ENCODE results near the gene RNF135. TPM values are rescaled to one million over a fixed set of nuclear protein-coding genes. Genes with fewer than 3 reads are reported as not detected.
A peak's percentile ranks its signal among the peaks of the same experiment; 100 is the strongest.

RNF135 gene
- polyA plus RNA-seq, 1 donor (not counting 4 experiments of a cell fraction or from before 2014, with no cell fraction given) = 13.6 TPM

- peak; percentile 59 for FAIRE-seq
- H3K79me2 ChIP-seq (ENCODE audit: control insufficient read depth, insufficient read depth, low read length) = peaks cover 2% of the 10 kb centered on the region
- peaks cover 3 to 13% of the 10 kb centered on the region in 2 experiments for H3K36me3 ChIP-seq (ENCODE audit: control insufficient read depth in 2 of 2, extremely low read depth in 1 of 2, insufficient read depth in 2 of 2, low read length in 2 of 2)
- H3K4me1 ChIP-seq (ENCODE audit: control insufficient read depth, extremely low read depth, insufficient read depth, low read length) = peaks cover 8% of the 10 kb centered on the region
- peak overlapping the region; percentile 37 for H3K4me2 ChIP-seq (ENCODE audit: control insufficient read depth, extremely low read depth, insufficient read depth, low read depth, low read length)
- H3K27me3 ChIP-seq (ENCODE audit: control insufficient read depth, extremely low read depth, insufficient read depth, low read length) = no peaks in the 10 kb centered on the region
- no peak overlapping the region for H3K4me3 ChIP-seq (ENCODE audit: control insufficient read depth in 2 of 3, extremely low read depth in 1 of 3, insufficient read depth in 2 of 3, low read depth in 1 of 3, low read length in 3 of 3)
- H3K9me1 ChIP-seq (ENCODE audit: control insufficient read depth, extremely low read depth, insufficient read depth, low read length) = peaks cover 3% of the 10 kb centered on the region
- peak overlapping the region; percentile 3 for H2AFZ ChIP-seq (ENCODE audit: control insufficient read depth, low read length)
- TF ChIP-seq, protein P1, sequence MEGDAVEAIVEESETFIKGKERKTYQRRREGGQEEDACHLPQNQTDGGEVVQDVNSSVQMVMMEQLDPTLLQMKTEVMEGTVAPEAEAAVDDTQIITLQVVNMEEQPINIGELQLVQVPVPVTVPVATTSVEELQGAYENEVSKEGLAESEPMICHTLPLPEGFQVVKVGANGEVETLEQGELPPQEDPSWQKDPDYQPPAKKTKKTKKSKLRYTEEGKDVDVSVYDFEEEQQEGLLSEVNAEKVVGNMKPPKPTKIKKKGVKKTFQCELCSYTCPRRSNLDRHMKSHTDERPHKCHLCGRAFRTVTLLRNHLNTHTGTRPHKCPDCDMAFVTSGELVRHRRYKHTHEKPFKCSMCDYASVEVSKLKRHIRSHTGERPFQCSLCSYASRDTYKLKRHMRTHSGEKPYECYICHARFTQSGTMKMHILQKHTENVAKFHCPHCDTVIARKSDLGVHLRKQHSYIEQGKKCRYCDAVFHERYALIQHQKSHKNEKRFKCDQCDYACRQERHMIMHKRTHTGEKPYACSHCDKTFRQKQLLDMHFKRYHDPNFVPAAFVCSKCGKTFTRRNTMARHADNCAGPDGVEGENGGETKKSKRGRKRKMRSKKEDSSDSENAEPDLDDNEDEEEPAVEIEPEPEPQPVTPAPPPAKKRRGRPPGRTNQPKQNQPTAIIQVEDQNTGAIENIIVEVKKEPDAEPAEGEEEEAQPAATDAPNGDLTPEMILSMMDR (optimal IDR thresholded peaks at IDR 0.05 in 1 of 3, IDR thresholded peaks at IDR 0.05 in 1 of 3, conservative IDR thresholded peaks at IDR 0.05 in 1 of 3; ENCODE audit: extremely low read depth in 1 of 3, insufficient read depth in 2 of 3, low read length in 3 of 3) = peak in 1 of 3 experiments; percentile 21
- TF ChIP-seq EZH2 (IDR thresholded peaks at IDR 0.05; ENCODE audit: low read length) = no peak
- no peak overlapping the region for H3K27ac ChIP-seq (ENCODE audit: control insufficient read depth, insufficient read depth, low read length)
- no peaks in the 10 kb centered on the region for H3K9me3 ChIP-seq (ENCODE audit: control insufficient read depth, low read depth, low read length)
- H4K20me1 ChIP-seq (ENCODE audit: control insufficient read depth, extremely low read depth, insufficient read depth, low read length) = no peaks in the 10 kb centered on the region
- H3K9ac ChIP-seq (ENCODE audit: control insufficient read depth, extremely low read depth, insufficient read depth, low read length) = no peak overlapping the region
- DNase-seq (ENCODE audit: low read depth, low spot score) = no peak
- dilution Hi-C loops (cut with MboI; ENCODE audit: extremely low pct_ligation_motif_present, low sequenced_read_pairs) = no loop called here
These were observed 11.0 kb downstream of the RNF135 start for GRCh38 chr17:30981531-30982519.

DNA sequence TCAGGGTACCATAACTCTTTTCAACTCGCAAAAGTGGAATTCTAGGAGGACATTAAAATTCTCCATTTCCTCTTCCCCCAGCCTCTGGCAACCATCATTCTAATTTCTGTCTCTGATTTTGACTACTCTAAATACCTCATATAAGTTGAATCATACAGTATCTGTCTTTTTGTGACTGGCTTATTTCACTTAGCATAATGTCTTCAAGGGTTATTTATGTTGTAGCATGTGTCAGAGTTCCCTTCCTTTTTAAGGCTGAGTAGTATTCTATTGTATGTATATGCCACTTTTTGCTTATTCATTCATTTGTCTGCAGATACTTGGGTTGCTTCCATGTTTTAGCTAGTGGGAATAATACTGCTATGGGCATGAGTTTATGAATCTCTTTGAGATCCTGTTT lies 12.0 kb downstream of the RNF135 start:
- TF ChIP-seq, protein P1 (optimal IDR thresholded peaks at IDR 0.05 in 1 of 3, IDR thresholded peaks at IDR 0.05 in 1 of 3, conservative IDR thresholded peaks at IDR 0.05 in 1 of 3; ENCODE audit: extremely low read depth in 1 of 3, insufficient read depth in 2 of 3, low read length in 3 of 3) = no peak
- TF ChIP-seq EZH2 (IDR thresholded peaks at IDR 0.05; ENCODE audit: low read length) = no peak
- no peaks in the 10 kb centered on the region for H3K9me3 ChIP-seq (ENCODE audit: control insufficient read depth, low read depth, low read length)
- no peak for FAIRE-seq

More for the DNA sequence above, 12.0 kb downstream of the RNF135 start:
- H3K9ac ChIP-seq (ENCODE audit: control insufficient read depth, extremely low read depth, insufficient read depth, low read length) = no peak overlapping the region
- no peak overlapping the region for H3K4me3 ChIP-seq (ENCODE audit: control insufficient read depth in 2 of 3, extremely low read depth in 1 of 3, insufficient read depth in 2 of 3, low read depth in 1 of 3, low read length in 3 of 3)
- peaks cover 2% of the 10 kb centered on the region for H3K79me2 ChIP-seq (ENCODE audit: control insufficient read depth, insufficient read depth, low read length)
- peaks cover 3 to 15% of the 10 kb centered on the region in 2 experiments for H3K36me3 ChIP-seq (ENCODE audit: control insufficient read depth in 2 of 2, extremely low read depth in 1 of 2, insufficient read depth in 2 of 2, low read length in 2 of 2)
- H3K4me1 ChIP-seq (ENCODE audit: control insufficient read depth, extremely low read depth, insufficient read depth, low read length) = peaks cover 8% of the 10 kb centered on the region
- dilution Hi-C loops (cut with MboI; ENCODE audit: extremely low pct_ligation_motif_present, low sequenced_read_pairs) = no loop called here
- no peaks in the 10 kb centered on the region for H3K27me3 ChIP-seq (ENCODE audit: control insufficient read depth, extremely low read depth, insufficient read depth, low read length)
- H3K27ac ChIP-seq (ENCODE audit: control insufficient read depth, insufficient read depth, low read length) = no peak overlapping the region
- DNase-seq (ENCODE audit: low read depth, low spot score) = no peak
- H2AFZ ChIP-seq (ENCODE audit: control insufficient read depth, low read length) = no peak overlapping the region
- H3K4me2 ChIP-seq (ENCODE audit: control insufficient read depth, extremely low read depth, insufficient read depth, low read depth, low read length) = no peak overlapping the region
- H4K20me1 ChIP-seq (ENCODE audit: control insufficient read depth, extremely low read depth, insufficient read depth, low read length) = no peaks in the 10 kb centered on the region
- H3K9me1 ChIP-seq (ENCODE audit: control insufficient read depth, extremely low read depth, insufficient read depth, low read length) = peaks cover 3% of the 10 kb centered on the region
